ENCODE measurements around the gene HDAC4. TPM values are rescaled to one million over a fixed set of nuclear protein-coding genes. Genes with fewer than 3 reads are reported as not detected.

Gene HDAC4
- total and polyA plus RNA-seq, 2 of the 4 experiments (the other 2 are of a cell fraction), result 4.1 to 7.2 TPM

DNA sequence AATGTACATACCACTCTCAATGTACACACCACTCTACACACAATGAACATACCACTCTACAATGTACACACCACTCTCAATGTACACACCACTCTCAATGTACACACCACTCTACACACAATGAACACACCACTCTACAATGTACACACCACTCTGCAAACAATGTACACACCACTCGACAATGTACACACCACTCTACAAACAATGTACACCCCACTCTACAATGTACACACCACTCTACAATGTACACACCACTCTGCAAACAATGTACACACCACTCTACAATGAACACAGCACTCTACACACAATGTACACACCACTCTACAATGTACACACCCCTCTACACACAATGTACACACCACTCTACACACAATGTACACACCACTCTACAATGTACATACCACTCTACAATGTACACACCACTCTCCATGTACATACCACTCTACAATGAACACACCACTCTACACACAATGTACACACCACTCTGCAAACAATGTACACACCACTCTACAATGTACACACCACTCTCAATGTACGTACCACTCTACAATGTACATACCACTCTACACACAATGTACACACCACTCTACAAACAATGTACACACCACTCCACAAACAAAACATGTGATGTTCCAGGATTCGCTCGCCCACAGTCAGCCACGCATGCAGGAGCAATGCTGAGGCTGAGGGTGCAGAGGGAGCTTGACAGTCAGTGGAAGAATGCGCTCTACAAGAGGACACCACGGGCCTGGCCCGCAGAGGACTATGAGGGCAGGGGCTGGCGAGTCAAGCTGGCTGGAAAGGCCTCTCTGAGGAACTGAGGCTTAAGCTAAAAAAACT is 118.2 kb downstream of the HDAC4 start (continued):
- TF ChIP-seq, protein P1, sequence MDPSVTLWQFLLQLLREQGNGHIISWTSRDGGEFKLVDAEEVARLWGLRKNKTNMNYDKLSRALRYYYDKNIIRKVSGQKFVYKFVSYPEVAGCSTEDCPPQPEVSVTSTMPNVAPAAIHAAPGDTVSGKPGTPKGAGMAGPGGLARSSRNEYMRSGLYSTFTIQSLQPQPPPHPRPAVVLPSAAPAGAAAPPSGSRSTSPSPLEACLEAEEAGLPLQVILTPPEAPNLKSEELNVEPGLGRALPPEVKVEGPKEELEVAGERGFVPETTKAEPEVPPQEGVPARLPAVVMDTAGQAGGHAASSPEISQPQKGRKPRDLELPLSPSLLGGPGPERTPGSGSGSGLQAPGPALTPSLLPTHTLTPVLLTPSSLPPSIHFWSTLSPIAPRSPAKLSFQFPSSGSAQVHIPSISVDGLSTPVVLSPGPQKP (IDR thresholded peaks at IDR 0.05; ENCODE audit: borderline replicate concordance, low read depth, low read length), result no peak

Data from IMR-90 (cell line).